ENCODE data around the gene LSR.

LSR gene

DNA sequence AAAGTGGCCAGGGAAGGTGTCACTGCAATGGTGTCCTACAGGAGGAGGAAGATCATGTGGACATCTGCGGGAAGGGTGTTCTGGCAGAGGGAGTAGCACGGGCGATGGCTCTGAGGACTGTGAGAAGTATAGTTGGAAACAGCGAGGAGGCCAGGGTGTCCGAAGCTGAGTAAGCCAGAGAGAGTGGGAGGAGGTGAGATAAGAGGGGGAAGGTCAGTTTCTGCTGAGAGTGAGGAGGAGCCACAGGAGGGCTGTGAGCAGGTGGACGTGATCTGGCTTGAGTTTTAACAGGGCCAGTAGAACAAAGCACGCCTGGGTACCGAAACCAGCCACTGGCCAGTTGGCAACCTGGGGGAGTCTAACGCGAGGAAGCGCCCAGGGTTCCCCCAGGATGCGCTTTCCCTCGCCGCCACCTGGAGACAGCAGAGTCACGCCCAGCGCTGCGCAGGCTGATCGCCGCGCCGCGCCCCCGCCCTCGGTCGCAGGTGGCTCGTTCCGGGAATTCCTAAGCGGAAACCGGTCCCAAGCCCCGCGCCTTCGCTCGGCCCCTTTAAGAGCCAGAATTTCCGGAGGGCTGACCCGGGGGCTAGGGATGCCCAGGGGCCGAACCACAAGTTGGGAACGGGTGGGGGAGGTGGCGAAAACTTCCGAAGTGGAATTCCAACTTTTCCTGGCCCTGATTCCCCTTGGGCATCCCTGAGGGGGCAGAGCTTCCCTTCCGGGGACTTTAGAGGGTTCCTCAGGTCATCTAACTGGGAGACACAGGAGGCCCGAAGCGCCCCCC is 1.1 kb upstream of the LSR start:
- DNase-seq, result peak; percentile 72

DNA sequence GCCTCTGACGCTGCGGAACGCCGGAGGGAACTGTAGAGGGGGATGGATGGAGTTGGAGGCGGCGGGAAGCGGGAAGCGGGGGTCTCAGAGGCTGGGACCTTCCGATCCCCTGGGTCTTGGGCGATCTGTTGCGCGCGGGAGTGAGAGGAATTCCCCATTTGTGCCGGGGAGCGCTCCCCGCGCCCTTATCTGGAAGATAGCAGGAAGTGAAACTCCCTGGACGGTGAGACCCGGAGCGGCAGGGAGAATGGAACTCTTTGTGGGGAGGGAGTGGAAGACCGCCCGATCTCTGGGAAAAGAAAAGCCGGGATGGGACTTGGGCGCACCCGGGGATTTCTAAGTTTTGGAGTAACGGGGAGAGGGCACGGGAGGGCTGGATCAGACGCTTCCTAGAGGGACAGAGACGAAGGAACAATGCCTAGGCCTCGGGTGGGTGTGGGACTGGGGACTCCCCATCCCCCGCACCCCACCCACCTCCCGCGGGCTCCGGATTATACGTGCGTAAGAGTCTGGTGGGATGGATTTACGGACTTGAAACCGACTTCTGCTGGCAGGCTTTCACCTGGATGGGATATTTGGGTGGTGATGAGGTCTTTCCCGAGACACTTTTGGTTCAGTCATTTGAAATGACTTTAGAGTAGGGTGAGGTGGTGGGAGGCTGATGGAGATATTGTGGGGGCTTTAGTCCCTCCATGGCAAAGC is 495 bp downstream of the LSR start:
- DNase-seq, result no peak

DNA sequence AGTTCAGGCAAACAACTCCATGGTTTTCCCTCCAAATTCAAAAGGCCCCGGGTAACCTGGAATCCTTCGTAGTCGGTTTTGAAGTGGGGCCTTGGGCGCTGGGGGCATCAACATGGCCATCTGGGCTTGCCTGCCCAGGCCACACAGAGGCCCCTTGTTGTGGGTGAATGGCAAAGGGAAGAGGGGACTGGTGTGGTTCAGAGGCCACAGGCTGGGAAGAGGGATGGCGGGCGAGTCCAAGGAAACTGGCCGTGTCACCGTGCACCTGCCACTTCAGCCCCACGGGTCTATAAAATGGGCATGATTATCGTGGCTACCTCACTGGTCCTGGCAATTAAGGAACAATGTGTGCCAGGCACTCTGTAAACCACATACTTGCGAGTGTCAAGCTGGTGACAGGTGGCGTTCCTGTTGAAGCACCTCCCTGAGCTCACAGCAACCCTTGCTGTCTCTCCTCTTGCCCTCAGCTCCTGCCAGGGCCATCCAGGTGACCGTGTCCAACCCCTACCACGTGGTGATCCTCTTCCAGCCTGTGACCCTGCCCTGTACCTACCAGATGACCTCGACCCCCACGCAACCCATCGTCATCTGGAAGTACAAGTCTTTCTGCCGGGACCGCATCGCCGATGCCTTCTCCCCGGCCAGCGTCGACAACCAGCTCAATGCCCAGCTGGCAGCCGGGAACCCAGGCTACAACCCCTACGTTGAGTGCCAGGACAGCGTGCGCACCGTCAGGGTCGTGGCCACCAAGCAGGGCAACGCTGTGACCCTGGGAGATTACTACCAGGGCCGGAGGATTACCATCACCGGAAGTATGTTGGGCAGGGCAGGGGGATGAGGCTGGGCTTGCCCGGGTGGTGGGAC is 1.3 kb downstream of the LSR start:
- DNase-seq, result no peak

DNA sequence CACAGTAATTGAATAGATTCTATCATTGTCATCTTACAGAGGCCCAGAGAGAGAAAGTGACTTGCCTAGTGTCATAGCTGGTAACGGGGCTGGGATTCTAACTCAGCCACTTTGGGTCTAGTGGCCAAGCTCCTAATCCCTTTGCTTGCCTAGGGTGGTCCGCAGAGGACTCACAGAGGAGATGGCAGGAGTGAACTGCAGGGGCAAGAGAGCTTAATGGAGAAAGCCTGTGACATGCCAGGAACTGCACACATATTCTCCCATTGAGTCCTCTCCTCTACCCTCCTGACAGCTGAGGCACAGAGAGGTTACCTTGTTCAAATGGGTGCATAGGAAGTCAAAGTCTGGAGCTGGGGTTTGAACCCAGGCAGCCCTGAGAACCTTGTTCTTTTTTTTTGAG is 2.7 kb downstream of the LSR start:
- DNase-seq, result no peak

DNA sequence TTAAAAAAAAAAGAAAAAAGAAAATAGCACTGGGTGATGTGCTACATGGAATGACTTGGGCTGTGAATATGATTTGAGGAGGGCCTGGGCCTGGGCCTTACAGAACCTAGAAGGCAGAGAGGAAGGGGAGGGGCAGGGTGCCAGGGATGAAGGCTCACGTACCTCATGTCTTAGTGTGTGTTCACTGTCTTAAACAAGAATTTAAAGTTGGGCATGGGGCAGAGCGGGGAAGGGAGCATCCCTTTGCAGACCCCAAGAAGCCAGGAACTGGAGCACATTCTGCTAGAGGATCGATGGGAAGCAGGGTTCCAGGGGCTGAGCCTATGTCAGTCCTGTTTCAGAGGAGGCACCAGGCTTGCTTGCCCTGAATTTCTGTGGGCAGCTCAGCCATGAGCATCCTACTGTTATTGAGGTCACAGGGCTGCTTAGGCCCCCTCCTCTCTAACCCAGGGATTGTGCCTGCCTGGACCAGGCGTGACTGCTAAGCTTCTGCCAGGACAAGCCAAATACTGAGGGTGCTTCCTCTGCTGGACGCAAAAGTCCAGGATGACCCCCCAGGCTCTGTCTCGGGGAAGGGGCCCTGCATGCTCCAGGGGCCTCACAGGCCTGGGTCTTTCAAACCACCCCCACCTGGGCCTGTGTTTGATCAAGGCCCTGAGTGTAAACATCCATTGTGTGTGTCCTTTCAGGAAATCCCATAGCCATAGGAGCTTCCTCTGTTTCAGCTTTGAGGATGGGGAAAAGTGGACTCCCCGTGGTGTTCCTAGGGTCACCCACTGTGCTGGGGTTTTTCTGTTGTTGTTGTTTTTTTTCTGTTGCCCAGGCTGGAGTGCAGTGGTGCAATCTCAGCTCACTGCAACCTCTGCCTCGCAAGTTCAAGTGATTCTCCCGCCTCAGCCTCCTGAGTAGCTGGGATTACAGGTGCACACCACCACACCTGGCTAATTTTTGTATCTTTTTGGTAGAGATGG is 4.8 kb downstream of the LSR start:
- DNase-seq, result no peak

DNA sequence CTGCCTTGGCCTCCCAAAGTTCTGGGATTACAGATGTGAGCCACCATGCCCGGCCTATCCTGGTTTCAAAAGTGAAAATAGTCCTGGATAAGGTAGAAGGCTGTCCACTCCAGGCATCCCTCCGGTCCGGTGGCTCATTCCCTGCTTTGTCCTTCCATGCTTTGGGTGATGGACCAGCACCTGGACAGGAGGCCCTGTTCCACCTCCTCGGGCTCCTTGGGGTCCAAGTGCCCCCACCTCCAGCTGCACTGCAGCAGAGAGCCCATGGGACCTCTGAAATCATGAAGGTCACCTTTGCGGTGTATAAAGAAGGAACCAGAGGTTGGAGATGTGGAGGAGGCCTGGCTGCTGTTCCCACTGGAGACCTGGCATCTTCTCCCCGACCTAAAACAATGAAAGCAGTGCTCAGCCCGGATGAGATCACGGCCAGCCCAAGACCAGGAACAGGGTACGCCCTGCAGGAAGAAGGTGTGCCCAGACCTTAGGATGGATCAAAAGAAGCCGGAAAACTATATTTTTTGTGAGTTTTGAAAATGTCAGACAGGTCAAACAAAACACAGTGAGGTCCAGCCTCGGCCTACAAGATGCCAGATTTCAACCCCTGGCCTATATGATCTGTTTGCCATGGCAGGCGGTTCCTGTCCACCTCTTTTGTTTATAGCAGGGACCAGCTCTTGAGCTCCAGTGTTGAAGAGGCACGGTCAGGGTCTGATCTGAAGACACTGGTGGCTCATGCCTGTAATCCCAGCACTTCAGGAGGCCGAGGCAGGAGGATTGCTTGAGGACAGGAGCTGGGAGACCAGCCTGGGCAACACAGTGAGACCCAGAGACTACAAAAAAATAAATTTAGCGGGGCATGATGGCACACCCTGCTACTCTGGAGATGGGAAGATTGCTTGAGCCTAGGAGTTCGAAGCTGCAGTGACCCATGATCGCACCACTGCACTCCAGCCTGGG is 5.8 kb downstream of the LSR start:
- no peak for DNase-seq

DNA sequence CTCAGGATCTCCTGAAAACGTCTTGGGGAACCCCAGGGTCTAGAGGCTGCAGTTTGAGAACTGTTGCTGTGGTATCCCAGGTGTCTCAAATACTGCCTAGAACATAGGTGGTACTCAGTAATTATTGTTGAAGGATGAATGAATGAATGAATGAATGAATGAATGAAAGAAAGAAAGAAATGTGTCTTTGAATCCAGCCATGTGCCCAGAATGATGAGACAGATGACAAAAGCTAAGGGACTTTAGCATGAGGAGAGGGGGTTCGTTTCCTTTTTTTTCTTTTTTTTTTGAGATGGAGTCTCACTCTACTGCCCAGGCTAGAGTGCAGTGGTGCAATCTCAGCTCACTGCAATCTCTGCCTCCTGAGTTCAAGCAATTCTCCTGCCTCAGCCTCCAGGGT is 7.8 kb downstream of the LSR start:
- no peak for DNase-seq

DNA sequence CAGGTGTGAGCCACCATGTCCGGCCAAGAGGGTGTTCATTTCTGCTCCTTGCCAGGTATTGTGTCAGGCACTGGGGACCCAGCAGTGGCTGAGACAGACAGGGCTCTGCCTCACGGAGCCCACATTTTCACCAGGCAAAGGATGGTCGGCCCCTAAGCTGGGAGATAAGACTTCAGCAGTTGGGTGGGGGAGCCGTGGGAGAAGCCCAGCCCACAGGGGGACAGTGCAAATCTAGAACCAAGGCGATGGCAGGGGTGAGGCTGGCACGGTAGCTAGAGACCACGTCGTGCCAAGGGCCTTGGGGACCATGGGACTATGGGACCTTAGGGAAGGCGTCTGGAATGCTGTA is 8.3 kb downstream of the LSR start:
- no peak for DNase-seq

DNA sequence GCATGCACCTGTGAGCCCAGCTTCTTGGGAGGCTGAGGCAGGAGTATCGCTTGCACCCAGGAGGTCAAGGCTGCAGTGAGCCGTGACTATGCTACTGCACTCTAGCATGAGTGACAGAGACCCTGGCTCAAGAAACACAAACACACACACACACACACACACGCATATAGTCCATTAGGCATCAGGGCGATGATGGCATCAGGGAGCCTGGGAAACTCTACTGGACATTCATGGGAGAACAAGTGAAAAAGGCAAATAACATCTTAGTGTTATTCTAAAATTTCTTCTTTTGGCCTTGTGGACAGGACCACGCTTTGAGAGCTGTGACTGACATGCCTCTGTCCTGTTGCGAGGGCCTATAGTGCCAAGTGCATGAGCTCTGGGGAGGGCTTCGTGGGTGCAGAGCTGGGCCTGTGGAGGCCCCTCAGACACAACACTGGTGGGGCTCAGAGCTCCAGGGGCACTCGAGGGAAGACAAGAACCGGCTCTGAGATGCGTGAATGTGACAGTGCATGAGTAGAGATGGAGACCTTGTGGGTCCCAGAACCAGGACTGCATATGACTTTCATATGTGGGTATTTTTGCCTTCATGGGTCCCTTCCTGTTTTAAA is 12.0 kb downstream of the LSR start:
- no peak for DNase-seq

DNA sequence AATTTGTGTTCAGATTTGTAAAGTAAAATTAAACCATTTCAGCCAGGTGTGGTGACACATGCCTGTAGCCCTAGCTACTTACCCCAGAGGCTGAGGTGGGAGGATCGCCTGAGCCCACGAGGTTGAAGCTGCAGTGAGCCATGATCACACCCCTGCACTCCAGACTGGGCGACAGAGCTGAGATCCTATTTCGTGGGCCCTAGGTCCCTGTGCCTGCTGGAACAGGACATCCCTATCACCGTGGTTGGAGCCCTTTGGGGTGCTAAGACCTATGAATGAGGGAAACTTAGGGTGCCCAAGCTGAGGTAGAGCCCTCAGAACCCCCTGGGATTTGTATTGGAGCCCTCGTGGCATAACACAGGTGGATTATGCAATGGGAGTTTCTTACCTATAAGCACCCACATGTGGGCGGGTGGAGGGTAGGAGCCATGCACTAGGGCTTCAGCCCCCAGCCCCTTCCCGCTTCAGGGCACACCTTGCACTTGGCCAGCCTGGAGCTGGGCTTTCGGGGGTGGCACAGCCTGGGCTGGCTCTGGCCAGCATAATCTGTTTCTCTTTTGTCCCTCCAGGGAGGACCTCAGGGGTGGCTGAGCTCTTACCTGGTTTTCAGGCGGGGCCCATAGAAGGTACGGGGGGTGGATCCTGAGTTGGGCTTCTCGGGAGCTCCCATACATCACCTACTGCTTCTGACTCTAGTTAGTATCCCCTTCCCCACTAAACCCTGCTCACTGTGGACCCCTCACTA is 12.7 kb downstream of the LSR start:
- no peak for DNase-seq

DNA sequence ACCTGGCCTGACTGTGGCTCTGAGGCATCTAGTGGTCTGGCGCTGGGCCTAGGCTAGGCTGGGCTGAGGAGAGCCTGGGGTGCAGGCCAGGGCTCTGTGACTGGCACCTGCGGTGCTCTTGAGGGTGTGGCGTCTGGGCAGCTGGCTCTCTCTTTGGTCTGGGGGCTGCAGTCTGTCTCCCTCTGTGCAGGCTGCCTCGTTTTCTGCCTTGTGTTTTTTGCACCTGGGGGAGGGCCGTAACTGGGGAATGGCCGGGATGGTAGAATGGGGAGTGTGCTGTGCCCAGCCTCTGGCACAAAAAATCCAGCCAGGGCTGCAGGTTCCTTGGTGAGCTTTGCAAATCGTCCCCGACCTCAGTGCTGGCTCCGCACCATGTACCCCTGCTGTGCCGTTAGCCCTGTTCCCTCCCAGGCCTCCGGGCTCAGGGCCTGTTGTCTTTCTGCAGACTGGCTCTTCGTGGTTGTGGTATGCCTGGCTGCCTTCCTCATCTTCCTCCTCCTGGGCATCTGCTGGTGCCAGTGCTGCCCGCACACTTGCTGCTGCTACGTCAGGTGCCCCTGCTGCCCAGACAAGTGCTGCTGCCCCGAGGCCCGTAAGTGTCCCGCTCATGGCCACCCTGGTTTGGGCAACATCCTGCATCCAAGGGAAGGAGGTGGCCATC is 13.4 kb downstream of the LSR start:
- DNase-seq, result no peak

DNA sequence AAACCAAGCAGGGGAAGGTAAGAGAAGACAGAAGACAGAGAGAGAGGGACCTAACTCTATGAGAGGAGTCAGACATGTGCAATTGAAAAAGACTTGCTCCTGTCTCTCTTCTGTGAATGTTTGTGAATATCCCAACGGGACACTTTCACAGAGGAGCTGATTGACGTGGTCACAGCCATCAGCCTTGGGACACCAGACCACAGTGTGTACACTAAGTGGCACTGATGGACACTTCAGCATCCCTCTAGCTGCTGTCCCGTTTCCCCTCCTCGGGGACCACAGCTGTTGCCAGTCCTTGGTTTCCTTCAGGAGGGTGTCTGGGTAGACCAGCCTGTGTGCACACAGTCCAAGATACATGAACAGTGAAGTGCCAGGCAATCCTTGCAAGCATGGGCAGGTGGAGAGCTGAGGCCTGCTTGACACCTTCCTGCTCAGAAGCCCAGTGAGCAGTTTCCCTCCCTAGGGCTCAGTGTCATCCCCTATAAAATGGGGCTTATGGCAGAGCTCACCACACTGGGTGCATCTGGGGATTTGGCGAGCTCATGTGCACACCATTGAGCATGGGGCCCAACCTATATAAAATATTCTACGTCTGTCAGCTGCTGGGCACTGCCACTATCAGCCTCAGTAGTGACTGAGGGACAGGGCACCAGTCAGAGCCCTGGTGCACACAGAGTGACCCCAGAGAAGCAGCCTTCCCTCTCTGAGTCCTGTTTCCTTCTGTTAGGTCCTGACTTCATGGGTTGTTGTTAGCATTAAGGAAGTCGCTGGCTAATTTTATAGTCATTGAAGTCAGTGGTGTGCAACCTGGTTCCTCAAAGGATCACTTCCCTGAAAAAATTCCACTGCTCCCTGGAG is 15.7 kb downstream of the LSR start:
- DNase-seq, result no peak

DNA sequence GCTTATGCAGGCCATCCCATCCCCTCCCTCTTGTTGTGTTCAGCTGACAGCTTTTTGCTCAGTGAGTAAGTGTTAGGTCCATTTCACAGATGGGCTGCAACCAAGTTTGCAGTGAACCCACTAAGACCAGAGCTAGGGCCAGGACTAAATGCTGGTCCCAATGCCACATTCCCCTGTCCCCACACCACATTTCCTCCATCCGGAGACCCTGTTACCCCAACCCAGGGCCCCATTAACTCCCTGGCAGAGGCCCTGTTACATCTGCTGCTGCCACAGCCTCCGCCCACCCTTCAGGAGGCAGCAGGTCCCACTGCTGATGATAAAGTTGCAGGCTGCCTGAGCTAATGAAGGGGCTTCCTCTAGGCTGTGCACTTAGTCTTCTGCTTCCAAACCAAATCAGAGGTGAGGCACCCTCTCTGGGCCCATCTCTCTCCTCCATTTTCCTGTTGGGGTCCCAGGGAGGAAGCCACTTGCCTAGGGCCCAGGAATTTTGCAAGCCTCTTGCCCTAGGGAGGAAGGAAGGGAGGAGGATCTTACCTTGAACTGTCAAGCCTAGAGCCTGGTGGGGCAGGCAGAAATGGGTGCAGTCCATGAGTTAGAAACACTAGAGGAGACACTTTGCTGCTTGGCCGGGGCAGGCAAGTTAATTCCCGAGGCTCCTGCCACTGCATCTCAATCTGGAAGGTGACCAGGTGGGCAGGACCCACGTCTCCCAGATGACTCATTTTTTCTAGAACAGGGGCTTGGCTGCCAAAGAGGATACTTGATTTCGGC is 16.5 kb downstream of the LSR start:
- no peak for DNase-seq

DNA sequence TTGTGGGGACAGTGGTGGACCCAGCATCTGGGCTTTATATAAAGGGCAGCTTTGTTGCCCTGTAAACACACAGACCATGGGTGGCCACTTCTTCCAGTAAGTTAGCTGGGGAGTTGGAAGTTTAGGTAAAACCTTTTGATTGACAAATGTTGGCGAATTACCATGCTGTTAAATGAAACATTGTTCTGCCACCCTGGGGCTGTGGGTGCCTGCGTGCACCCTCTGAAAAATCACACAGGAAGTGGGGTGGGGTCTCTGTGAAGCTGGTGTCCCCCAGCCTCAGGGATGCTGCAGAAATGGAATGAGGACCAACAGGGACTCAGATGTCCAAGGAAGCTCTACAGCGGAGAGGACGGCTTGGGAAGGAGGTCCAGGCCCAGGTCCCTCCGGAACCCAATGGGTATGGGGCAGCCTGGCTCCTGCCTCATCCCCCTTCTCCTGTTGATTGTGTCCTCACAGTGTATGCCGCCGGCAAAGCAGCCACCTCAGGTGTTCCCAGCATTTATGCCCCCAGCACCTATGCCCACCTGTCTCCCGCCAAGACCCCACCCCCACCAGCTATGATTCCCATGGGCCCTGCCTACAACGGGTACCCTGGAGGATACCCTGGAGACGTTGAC is 17.2 kb downstream of the LSR start:
- no peak for DNase-seq

DNA sequence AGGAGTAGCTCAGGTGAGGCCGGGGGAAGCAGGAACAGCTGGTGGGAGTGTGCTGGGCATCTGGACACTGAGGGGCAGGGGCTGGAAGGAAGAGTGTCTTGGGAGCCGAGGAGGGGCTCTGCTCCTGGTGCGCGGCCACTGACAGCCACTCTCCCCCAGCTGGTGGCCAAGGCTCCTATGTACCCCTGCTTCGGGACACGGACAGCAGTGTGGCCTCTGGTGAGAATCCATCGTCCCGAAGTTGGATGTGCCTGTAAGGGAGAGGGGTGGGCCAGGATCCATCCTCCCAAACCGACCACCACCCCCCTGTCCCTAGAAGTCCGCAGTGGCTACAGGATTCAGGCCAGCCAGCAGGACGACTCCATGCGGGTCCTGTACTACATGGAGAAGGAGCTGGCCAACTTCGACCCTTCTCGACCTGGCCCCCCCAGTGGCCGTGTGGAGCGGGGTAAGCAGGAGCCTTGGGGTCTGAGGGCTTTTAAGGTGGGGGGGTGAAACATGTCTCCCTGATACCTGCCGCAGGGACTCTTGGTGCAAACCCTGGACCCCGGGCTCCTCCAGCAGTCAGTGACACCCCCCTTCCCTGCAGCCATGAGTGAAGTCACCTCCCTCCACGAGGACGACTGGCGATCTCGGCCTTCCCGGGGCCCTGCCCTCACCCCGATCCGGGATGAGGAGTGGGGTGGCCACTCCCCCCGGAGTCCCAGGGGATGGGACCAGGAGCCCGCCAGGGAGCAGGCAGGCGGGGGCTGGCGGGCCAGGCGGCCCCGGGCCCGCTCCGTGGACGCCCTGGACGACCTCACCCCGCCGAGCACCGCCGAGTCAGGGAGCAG is 17.9 kb downstream of the LSR start:
- no peak for DNase-seq

DNA sequence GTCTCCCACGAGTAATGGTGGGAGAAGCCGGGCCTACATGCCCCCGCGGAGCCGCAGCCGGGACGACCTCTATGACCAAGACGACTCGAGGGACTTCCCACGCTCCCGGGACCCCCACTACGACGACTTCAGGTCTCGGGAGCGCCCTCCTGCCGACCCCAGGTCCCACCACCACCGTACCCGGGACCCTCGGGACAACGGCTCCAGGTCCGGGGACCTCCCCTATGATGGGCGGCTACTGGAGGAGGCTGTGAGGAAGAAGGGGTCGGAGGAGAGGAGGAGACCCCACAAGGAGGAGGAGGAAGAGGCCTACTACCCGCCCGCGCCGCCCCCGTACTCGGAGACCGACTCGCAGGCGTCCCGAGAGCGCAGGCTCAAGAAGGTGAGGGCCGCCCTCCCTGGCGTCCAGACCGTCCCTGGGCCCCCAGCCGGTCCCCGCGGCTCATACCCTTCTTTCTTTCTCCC is 18.6 kb downstream of the LSR start:
- DNase-seq, result no peak
